GM12874 (cell line): Measurements from ENCODE around the gene RAB11FIP2.

Source experiments
- TF ChIP-seq, protein P1 (sequence below): IDR thresholded peaks from 2 replicates; pipeline ENCODE4 v1.5.1; 2011; ENCODE audit warnings: low read depth, mild to moderate bottlenecking, control low read depth, low read length, moderate library complexity; ENCODE audit not compliant: insufficient read depth

RAB11FIP2 gene

DNA sequence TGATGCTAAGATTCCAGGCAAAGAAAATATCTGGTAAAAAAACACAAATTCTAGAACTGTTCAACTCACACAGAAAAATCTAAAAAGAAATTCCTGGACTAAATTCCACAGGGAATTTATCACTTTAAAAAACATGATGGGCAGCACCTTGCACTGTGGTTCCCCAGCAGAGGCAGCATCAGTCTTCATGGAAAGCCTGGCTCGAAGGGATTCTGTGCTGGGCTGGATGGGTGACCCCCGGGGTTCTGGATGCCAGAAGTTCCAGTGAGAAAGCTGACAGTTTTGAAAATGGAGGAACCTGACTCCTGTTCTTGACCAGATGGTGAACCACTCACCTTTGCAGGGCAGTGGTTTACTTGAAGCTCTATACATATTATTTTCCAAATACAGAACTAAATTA, 52.0 kb downstream of the RAB11FIP2 start:
- TF ChIP-seq, protein P1, sequence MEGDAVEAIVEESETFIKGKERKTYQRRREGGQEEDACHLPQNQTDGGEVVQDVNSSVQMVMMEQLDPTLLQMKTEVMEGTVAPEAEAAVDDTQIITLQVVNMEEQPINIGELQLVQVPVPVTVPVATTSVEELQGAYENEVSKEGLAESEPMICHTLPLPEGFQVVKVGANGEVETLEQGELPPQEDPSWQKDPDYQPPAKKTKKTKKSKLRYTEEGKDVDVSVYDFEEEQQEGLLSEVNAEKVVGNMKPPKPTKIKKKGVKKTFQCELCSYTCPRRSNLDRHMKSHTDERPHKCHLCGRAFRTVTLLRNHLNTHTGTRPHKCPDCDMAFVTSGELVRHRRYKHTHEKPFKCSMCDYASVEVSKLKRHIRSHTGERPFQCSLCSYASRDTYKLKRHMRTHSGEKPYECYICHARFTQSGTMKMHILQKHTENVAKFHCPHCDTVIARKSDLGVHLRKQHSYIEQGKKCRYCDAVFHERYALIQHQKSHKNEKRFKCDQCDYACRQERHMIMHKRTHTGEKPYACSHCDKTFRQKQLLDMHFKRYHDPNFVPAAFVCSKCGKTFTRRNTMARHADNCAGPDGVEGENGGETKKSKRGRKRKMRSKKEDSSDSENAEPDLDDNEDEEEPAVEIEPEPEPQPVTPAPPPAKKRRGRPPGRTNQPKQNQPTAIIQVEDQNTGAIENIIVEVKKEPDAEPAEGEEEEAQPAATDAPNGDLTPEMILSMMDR, result no peak

DNA sequence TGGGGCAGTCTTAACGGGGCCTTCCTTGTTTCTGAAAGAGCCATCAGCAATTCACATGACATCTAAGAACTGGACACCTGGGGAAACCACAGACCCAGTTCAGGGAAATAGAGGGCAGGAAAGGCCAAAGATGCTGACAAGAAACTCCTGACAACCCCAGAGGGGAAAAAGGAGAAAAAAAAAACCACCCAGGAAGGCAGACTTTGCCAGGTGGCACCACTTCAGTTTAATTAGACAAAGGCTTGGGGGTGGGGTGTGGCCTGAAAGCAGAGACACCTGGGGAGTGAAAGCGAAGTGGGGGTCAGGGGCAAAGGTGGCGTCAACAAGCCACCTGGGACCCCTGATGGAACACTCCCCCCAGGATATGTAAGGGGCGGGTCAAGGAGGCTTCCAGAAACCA, 53.6 kb downstream of the RAB11FIP2 start:
- TF ChIP-seq, protein P1, result no peak

DNA sequence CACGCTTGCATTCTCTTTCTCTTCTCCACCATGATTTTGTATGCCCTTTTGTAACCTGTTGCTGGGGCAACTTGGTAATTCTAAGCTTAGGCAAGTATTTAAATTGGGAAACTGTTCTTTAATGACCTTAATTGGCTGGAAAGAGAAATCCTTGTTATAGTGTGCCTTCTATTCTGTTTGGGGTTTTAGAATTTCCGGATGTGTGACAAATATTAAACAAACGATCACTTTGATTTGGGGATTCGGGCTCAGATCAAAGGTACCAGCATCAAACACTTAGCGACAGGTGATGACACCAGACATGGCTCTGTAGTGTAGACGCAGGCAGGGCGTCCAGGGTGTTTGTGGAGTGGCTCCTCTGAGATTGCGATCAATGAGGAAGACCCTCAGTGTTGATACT, 55.0 kb downstream of the RAB11FIP2 start:
- TF ChIP-seq, protein P1, result no peak

DNA sequence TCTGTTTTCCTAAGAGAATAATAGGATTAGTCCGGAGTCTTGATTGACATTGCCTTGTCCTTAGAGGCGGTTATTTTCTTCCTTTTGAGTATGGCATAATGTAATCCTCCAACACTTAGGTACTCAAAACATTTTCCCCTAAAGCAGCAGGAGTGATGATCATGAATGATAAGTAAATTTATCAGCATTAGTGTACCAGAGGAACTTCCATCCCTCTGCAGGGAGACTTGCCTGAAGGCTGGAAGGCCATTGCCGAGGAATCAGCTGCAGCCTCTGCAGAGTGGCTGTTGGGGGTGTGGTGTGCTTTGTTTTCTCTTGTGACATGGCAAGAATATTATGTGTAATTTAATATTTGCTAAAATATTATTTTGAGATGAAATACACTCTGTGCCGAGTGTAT, 56.8 kb downstream of the RAB11FIP2 start:
- TF ChIP-seq, protein P1, result no peak

DNA sequence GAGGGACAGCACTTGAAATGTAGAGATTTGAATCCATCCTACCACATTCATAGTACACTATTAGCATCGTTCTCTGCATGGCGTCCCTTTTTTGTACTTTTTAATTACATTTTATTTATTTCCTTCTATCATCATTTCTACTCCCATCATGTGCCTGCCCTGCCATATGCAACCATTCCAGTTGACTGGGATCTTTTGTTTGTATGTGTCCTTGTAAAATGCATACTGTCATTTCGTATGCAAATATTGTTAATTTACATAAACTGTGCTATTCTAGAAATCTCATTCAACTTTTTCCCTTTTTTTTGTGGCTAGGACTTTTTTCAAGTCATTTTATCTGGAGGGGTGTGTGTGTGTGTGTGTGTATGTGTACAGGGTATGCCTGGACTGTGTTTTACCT, 57.9 kb downstream of the RAB11FIP2 start:
- TF ChIP-seq, protein P1, result no peak

DNA sequence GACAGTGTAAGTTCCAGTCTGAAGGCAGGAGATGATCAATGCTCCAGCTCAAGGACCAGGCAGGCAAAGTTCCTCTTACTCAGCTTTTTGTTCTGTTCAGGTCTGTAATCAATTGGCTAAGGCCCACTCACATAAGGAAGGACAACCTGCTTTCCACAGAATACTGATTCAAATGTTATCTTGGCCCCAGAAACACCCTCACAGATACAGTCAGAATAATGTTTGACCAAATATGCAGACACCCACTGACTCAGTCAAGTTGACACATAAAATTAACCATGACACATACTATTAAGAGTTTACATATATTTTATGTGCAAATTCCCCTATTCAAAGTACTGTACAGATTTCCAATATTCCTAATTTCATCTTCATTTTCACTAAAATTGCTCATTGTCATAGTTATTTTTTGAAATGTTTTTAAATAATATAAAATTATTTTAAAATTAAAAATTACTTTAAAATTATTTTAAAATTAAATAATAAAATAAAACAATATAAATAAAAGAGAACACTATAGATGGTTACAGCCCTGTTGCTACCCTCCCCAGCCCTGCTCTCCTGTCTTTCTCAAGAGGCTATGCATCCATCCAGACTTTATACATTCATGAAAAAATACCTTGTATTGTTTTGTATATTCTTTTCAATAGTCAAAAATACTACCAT, 59.4 kb downstream of the RAB11FIP2 start:
- TF ChIP-seq, protein P1, result no peak

DNA sequence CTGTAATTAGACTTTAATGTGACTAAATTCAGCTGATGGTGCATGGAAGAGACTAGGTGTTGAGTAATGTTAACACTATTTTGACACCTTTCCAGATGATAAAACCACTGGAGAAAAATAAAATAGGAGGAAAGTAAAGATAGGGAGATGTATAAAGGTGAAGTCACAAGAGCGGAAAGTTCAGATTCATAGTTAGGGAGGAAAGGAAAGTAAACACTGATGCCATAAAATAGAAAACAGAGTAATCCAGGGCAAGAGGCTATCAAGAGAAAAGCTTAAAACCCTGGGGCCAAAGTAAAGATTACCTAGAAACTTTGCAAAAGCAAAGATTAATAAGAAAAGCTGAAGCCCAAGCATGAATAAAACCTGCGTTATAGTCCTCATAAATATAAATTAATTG, 62.8 kb downstream of the RAB11FIP2 start:
- TF ChIP-seq, protein P1, result no peak
